Hepatocyte (in vitro differentiated cells): ENCODE results near the gene FKTN.

Experiments
- CTCF ChIP-seq: fragments of 200-600 bp; sonication (generic); IDR thresholded peaks from 2 replicates; pipeline ENCODE4 v1.5.1; 2016; ENCODE audit warnings: antibody characterized with exemption, mild to moderate bottlenecking; ENCODE audit not compliant: poor library complexity
- EZH2 ChIP-seq: fragments of 200-600 bp; sonication (generic); IDR thresholded peaks from 2 replicates; pipeline ENCODE4 v1.6.1; 2016; ENCODE audit warnings: antibody characterized with exemption, mild to moderate bottlenecking, borderline replicate concordance
- EZH2phosphoT487 ChIP-seq: fragments of 200-600 bp; sonication (generic); IDR thresholded peaks from one replicate; pipeline ENCODE4 v1.6.1; 2018; ENCODE audit warnings: antibody characterized with exemption, mild to moderate bottlenecking, low read depth, moderate library complexity; ENCODE audit not compliant: unreplicated experiment, severe bottlenecking

- TF ChIP-seq CTCF (no peak), EZH2 (no peak), EZH2phosphoT487 (no peak)
These were observed 104.5 kb downstream of the FKTN start, which contains the start of gene TAL2 for GRCh38 chr9:105662184-105663104.
